Tibial nerve (tissue), 4 donors: ENCODE measurements around the gene CLMN. TPM values are rescaled to one million over a fixed set of nuclear protein-coding genes. Genes with fewer than 3 reads are reported as not detected.

ENCODE experiments used
- DNase-seq, 2 donors: peaks; one replicate each; pipeline ENCODE4 v3.0.0-alpha.2; 2019; ENCODE audit warnings: low spot score in 2 of 2
- H3K27ac ChIP-seq, 4 donors: fragments of 200-600 bp; sonication (generic) in 3 of 4; one replicate each; pipeline ENCODE4 v1.5.1; 2017 to 2019; ENCODE audit warnings: mild to moderate bottlenecking in 1 of 4
- H3K27me3 ChIP-seq, 2 donors: fragments of 200-600 bp; sonication (generic) in 1 of 2; one replicate each; pipeline versions ENCODE4 v1.5.1 to v1.6.0; 2017 to 2019
- H3K36me3 ChIP-seq, 3 donors: fragments of 200-600 bp; sonication (generic); one replicate each; pipeline ENCODE4 v1.5.1; 2018 to 2019
- H3K4me1 ChIP-seq, 4 donors: fragments of 200-600 bp; sonication (generic) in 3 of 4; one replicate each; pipeline ENCODE4 v1.5.1; 2017 to 2019
- H3K4me3 ChIP-seq, 4 donors: fragments of 200-600 bp; sonication (generic) in 3 of 4; one replicate each; pipeline ENCODE4 v1.5.1; 2017 to 2019; ENCODE audit warnings: mild to moderate bottlenecking in 1 of 4, moderate library complexity in 1 of 4
- H3K9me3 ChIP-seq, 4 donors: fragments of 200-600 bp; sonication (generic) in 3 of 4; one replicate each; pipeline ENCODE4 v1.5.1; 2017 to 2019
- CTCF ChIP-seq, 5 experiments: fragments of 200-600 bp in 3 of 5; fragments of 450-650 bp in 2 of 5; sonication (generic) in 3 of 5; IDR thresholded peaks; one replicate each; pipeline ENCODE4 v1.5.1; 2016 to 2019; ENCODE audit warnings: antibody characterized with exemption in 5 of 5, mild to moderate bottlenecking in 3 of 5, moderate library complexity in 2 of 5
- EP300 ChIP-seq, 2 donors: sonication (generic); formaldehyde crosslinking; IDR thresholded peaks; one replicate each; pipeline ENCODE4 v1.6.1; 2017; ENCODE audit warnings: antibody characterized with exemption in 2 of 2, mild to moderate bottlenecking in 1 of 2
- POLR2A ChIP-seq, 2 donors: fragments of 450-650 bp; IDR thresholded peaks; one replicate each; pipeline ENCODE4 v1.6.1; 2017; ENCODE audit warnings: antibody characterized with exemption in 2 of 2, mild to moderate bottlenecking in 2 of 2, moderate library complexity in 2 of 2
- WGBS, 2 donors: methylation state at CpG; one replicate each; pipeline ENCODE4 v1.1.5; 2018; 5-methylcytosine and 5-hydroxymethylcytosine counted together
- total RNA-seq, 4 donors: library from RNA; depleted of rRNA; stranded (reverse); fragments of >200 nt; gene quantifications; one replicate each; pipeline ENCODE4 v1.1.0, GENCODE V29; 2016

Gene CLMN
- total RNA-seq, 4 donors from 2014 or later, result 31.2 to 49.8 (median 40.9) TPM

GRCh38 chr14:95157327-95158189 is 162.2 kb downstream of the CLMN start, which contains the start of gene DICER1:
Gene DICER1, minus strand, starts transcription at chr14:95157529. Its CDS starts 24,071 bp downstream, at chr14:95133458.
- no peaks in the 10 kb centered on the region for H3K9me3 ChIP-seq
- WGBS, 2 donors, result 1 to 3% methylated on average over 21 to 51 of the region's 77 CpGs
- peak; percentile 96 to 98 for DNase-seq
- H3K27me3 ChIP-seq, result no peaks in the 10 kb centered on the region
- peak within 1 kb of the TSS; percentile 83 to 97 (median 91) for H3K27ac ChIP-seq
- TF ChIP-seq CTCF (IDR thresholded peaks at IDR 0.05) (peak in 2 of 5 experiments; percentile 56 to 57), EP300 (IDR thresholded peaks at IDR 0.05) (peak in 1 of 2 donors; percentile 87), POLR2A (IDR thresholded peaks at IDR 0.05) (peak; percentile 48 to 79)
- peak within 1 kb of the TSS; percentile 51 to 91 (median 86) for H3K4me3 ChIP-seq
- H3K36me3 ChIP-seq, result no peaks in the 10 kb centered on the region
- peaks cover 0 to 56% (median 16%) of the 10 kb centered on the region in 4 donors for H3K4me1 ChIP-seq

- Histone ChIP-seq H3K27ac (peak overlapping the region; percentile 83 to 97 (median 91)), H3K36me3 (no peaks in the 10 kb centered on the region), H3K9me3 (no peaks in the 10 kb centered on the region), H3K4me3 (peak overlapping the region; percentile 51 to 91 (median 86)), H3K27me3 (no peaks in the 10 kb centered on the region), H3K4me1 (peaks cover 0 to 56% (median 15%) of the 10 kb centered on the region in 4 donors)
- 0% methylated on average over 2 of the region's 50 CpGs; no CpG with 5 or more reads in 1 of the 2 donors for WGBS, 2 donors
- TF ChIP-seq CTCF (IDR thresholded peaks at IDR 0.05) (no peak), POLR2A (IDR thresholded peaks at IDR 0.05) (no peak), EP300 (IDR thresholded peaks at IDR 0.05) (no peak)
- no peak for DNase-seq
Observed at GRCh38 chr14:95157048-95157326, 162.7 kb downstream of the CLMN start.

GRCh38 chr14:95156161-95157047 is 163.3 kb downstream of the CLMN start:
- Histone ChIP-seq H3K27me3 (no peaks in the 10 kb centered on the region), H3K4me3 (peak overlapping the region; percentile 51 to 91 (median 86)), H3K36me3 (no peaks in the 10 kb centered on the region), H3K4me1 (peaks cover 0 to 60% (median 19%) of the 10 kb centered on the region in 4 donors), H3K9me3 (no peaks in the 10 kb centered on the region), H3K27ac (peak overlapping the region; percentile 83 to 97 (median 91))
- peak in 1 of 2 donors; percentile 12 for DNase-seq
- no peak for TF ChIP-seq CTCF (IDR thresholded peaks at IDR 0.05)
- peak in 1 of 2 donors; percentile 4 for TF ChIP-seq EP300 (IDR thresholded peaks at IDR 0.05)
- no peak for TF ChIP-seq POLR2A (IDR thresholded peaks at IDR 0.05)
- WGBS, 2 donors, result 1 to 3% methylated on average over 17 to 30 of the region's 48 CpGs

- WGBS, 2 donors, result 85 to 87% methylated on average over 12 of the region's 12 CpGs
- Histone ChIP-seq H3K36me3 (no peaks in the 10 kb centered on the region), H3K9me3 (no peaks in the 10 kb centered on the region), H3K27me3 (no peaks in the 10 kb centered on the region), H3K4me3 (peak overlapping the region in 1 of 4 donors; percentile 87), H3K27ac (peak overlapping the region in 2 of 4 donors; percentile 2 to 97), H3K4me1 (peaks cover 0 to 73% (median 22%) of the 10 kb centered on the region in 4 donors)
- TF ChIP-seq EP300 (IDR thresholded peaks at IDR 0.05) (no peak), CTCF (IDR thresholded peaks at IDR 0.05) (no peak), POLR2A (IDR thresholded peaks at IDR 0.05) (no peak)
- no peak for DNase-seq
Observed at GRCh38 chr14:95155045-95155444, 164.7 kb downstream of the CLMN start.
